ENCODE results near the gene RAD9B. TPM values are rescaled to one million over a fixed set of nuclear protein-coding genes. Genes with fewer than 3 reads are reported as not detected.

Gene RAD9B
- total and polyA plus RNA-seq, 9 of the 15 experiments (the other 6 are each of a cell fraction or from before 2014, with no cell fraction given), result 0.05 to 0.83 (median 0.32) TPM

DNA sequence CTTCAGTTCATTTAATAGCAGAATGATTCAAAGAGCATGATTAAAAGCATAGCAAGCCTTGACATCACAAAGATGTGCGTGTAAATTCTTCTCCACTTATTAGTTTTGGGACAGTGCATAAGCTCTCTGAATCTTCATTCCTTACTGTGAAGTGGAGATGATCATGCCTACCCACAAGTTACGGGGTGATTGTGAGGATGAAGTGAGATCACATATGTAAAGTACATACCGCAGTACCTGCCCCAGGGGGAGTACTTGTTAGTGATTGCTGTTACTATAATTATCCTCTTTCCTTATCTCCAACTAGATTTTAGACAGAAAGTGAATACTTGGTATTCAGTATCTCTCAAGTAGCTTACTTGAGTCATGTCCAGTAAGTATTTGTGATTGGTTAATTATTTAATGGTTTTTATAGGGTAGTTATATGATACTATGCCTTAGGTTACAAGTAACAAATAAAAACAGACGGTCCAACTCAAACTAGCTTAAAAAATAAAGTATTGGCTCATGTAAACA, 6.0 kb downstream of the RAD9B start:
- ATAC-seq (no peak), FAIRE-seq (no peak), DNase-seq (ENCODE audit: extremely low read depth in 1 of 4, low spot score in 3 of 4) (no peak)
- 47% methylated on average over 4 of the region's 4 CpGs for WGBS (ENCODE audit: insufficient coverage, low coverage, missing lambda C conversion rate)
- no peak overlapping the region for H3K4me3 ChIP-seq
- intact Hi-C loops (cut with micrococcal nuclease) (no loop called here), in situ Hi-C loops (cut with MboI) (no loop called here)
- ChIA-PET CTCF (ENCODE audit: low intra/inter-chr PET ratio) (no interaction called here), POLR2A (no interaction called here)
- no peak overlapping the region for H3K27ac ChIP-seq (ENCODE audit: extremely low read depth, low read depth, low read length)
- H3K9ac ChIP-seq (ENCODE audit: insufficient read depth in 1 of 2, low read depth in 2 of 2, low read length in 2 of 2), result no peak overlapping the region
- no peaks in the 10 kb centered on the region for H3K79me2 ChIP-seq (ENCODE audit: control insufficient read depth, insufficient read depth, low read length)
- H3K36me3 ChIP-seq (ENCODE audit: control insufficient read depth, insufficient read depth, low read length), result no peaks in the 10 kb centered on the region
- no peaks in the 10 kb centered on the region for H4K20me1 ChIP-seq (replicated peaks; ENCODE audit: control insufficient read depth, insufficient read depth, low read length)
- H3K27me3 ChIP-seq (ENCODE audit: control insufficient read depth in 2 of 2, insufficient read depth in 2 of 2, low read length in 2 of 2), result no peaks in the 10 kb centered on the region
- no peaks in the 10 kb centered on the region for H3K9me1 ChIP-seq (ENCODE audit: control insufficient read depth, insufficient read depth, low read length)
- BruUV-seq (replicated peaks), result no TSS peak
- H2AFZ ChIP-seq (ENCODE audit: low read depth, low read length), result 0 out of 2 replicates have a peak overlapping the region, but pooled peaks have one; percentile 18
- peaks cover 0 to 3% of the 10 kb centered on the region in 2 experiments; a peak in 1 of 5 replicates for H3K4me1 ChIP-seq (replicated peaks in 1 of 2; ENCODE audit: control insufficient read depth in 2 of 2, insufficient read depth in 2 of 2, low read length in 2 of 2)
- no peak overlapping the region for H3K4me2 ChIP-seq (ENCODE audit: insufficient read depth, low read length)
- H3K9me3 ChIP-seq (replicated peaks; ENCODE audit: control insufficient read depth, insufficient read depth, low read depth, low read length), result 0 out of 2 replicates have a peak, but pooled peaks cover 1% of the 10 kb centered on the region
- TF ChIP-seq CHD2 (IDR thresholded peaks at IDR 0.05; ENCODE audit: low read depth, low read length) (no peak), CTCFL (IDR thresholded peaks at IDR 0.05; ENCODE audit: borderline replicate concordance, insufficient read depth, low read depth, low read length, poor library complexity, severe bottlenecking) (no peak), KLF6 (CRISPR knock-in tag; IDR thresholded peaks at IDR 0.05; ENCODE audit: borderline replicate concordance) (no peak), KLF1 (tag; IDR thresholded peaks at IDR 0.05) (no peak), FOS (IDR thresholded peaks at IDR 0.05; ENCODE audit: extremely low read depth, insufficient read length) (no peak), TCF3 (CRISPR knock-in tag; IDR thresholded peaks at IDR 0.05) (no peak), RBBP5 (IDR thresholded peaks at IDR 0.05; ENCODE audit: borderline replicate concordance, insufficient read depth, low read length, poor library complexity, severe bottlenecking) (no peak), KLF10 (CRISPR knock-in tag; IDR thresholded peaks at IDR 0.05) (no peak), CHCHD3 (CRISPR knock-in tag; IDR thresholded peaks at IDR 0.05) (no peak), SNRNP70 (optimal IDR thresholded peaks at IDR 0.05; ENCODE audit: low read depth, low read length) (no peak), GMEB1 (CRISPR knock-in tag; IDR thresholded peaks at IDR 0.05) (no peak), GABPA (tag; conservative IDR thresholded peaks at IDR 0.05; ENCODE audit: low read depth) (no peak), ZNF175 (CRISPR knock-in tag; IDR thresholded peaks at IDR 0.05; ENCODE audit: low read depth) (no peak)
- TF ChIP-seq, protein P1, sequence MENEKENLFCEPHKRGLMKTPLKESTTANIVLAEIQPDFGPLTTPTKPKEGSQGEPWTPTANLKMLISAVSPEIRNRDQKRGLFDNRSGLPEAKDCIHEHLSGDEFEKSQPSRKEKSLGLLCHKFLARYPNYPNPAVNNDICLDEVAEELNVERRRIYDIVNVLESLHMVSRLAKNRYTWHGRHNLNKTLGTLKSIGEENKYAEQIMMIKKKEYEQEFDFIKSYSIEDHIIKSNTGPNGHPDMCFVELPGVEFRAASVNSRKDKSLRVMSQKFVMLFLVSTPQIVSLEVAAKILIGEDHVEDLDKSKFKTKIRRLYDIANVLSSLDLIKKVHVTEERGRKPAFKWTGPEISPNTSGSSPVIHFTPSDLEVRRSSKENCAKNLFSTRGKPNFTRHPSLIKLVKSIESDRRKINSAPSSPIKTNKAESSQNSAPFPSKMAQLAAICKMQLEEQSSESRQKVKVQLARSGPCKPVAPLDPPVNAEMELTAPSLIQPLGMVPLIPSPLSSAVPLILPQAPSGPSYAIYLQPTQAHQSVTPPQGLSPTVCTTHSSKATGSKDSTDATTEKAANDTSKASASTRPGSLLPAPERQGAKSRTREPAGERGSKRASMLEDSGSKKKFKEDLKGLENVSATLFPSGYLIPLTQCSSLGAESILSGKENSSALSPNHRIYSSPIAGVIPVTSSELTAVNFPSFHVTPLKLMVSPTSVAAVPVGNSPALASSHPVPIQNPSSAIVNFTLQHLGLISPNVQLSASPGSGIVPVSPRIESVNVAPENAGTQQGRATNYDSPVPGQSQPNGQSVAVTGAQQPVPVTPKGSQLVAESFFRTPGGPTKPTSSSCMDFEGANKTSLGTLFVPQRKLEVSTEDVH (IDR thresholded peaks at IDR 0.05; ENCODE audit: low read depth, partially characterized antibody), result no peak
- TF ChIP-seq, protein P2, sequence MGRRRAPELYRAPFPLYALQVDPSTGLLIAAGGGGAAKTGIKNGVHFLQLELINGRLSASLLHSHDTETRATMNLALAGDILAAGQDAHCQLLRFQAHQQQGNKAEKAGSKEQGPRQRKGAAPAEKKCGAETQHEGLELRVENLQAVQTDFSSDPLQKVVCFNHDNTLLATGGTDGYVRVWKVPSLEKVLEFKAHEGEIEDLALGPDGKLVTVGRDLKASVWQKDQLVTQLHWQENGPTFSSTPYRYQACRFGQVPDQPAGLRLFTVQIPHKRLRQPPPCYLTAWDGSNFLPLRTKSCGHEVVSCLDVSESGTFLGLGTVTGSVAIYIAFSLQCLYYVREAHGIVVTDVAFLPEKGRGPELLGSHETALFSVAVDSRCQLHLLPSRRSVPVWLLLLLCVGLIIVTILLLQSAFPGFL (CRISPR knock-in tag; IDR thresholded peaks at IDR 0.05), result no peak

All from K562 (cell line).